SU-DHL-6 (cell line): ENCODE measurements around the gene OR10C1.

Experiments
- H2AFZ ChIP-seq: fragments of 200-600 bp; sonication (generic); 2 replicates; pipeline ENCODE4 v1.6.1; 2014; ENCODE audit warnings: low read depth, mild to moderate bottlenecking, moderate library complexity, mixed read lengths, antibody characterized with exemption, low read length; ENCODE audit not compliant: severe bottlenecking
- H3F3A ChIP-seq: fragments of 200-600 bp; shearing (Covaris generic); 2 replicates; pipeline ENCODE4 v1.6.0; 2016; ENCODE audit warnings: antibody characterized with exemption, mild to moderate bottlenecking; ENCODE audit not compliant: insufficient read depth
- H3K27ac ChIP-seq: fragments of 200-600 bp; sonication (generic); 2 replicates; pipeline ENCODE4 v1.5.1; 2016; ENCODE audit warnings: low read depth, mild to moderate bottlenecking, low read length, moderate library complexity, mixed read lengths
- H3K27me3 ChIP-seq: fragments of 200-600 bp; sonication (generic), shearing (Covaris generic); 2 replicates; pipeline ENCODE4 v1.6.0; 2014; ENCODE audit warnings: mild to moderate bottlenecking, low read length
- H3K36me3 ChIP-seq: fragments of 200-600 bp; sonication (generic); 2 replicates; pipeline ENCODE4 v1.6.1; 2014; ENCODE audit warnings: mild to moderate bottlenecking, low read length, mixed read lengths
- H3K4me2 ChIP-seq: fragments of 300-600, 200-600 bp; shearing (Covaris generic), sonication (generic); 2 replicates; pipeline ENCODE4 v1.6.0; 2014; ENCODE audit warnings: low read length, low read depth, mild to moderate bottlenecking; ENCODE audit not compliant: poor library complexity, severe bottlenecking
- H3K4me3 ChIP-seq: fragments of 200-600 bp; sonication (generic); 2 replicates; pipeline ENCODE4 v1.5.1; 2014; ENCODE audit warnings: antibody characterized with exemption, low read length, mild to moderate bottlenecking, mixed read lengths; ENCODE audit not compliant: insufficient read depth, poor library complexity, severe bottlenecking
- H3K79me2 ChIP-seq: fragments of 200-600 bp; sonication (generic); 2 replicates; pipeline ENCODE4 v1.6.1; 2014; ENCODE audit warnings: mild to moderate bottlenecking, low read length, moderate library complexity; ENCODE audit not compliant: insufficient read depth
- H3K9ac ChIP-seq: fragments of 200-600 bp; sonication (generic); 2 replicates; pipeline ENCODE4 v1.7.0; 2014; ENCODE audit warnings: mild to moderate bottlenecking, low read length
- H3K9me2 ChIP-seq: fragments of 200-600 bp; sonication (generic); replicated peaks from 2 replicates; pipeline ENCODE4 v1.6.1; 2014; ENCODE audit warnings: low read length; ENCODE audit not compliant: insufficient read depth
- H3K9me3 ChIP-seq: fragments of 200-600 bp; sonication (generic); 2 replicates; pipeline ENCODE4 v1.6.1; 2014; ENCODE audit warnings: low read length, mixed read lengths; ENCODE audit not compliant: insufficient read depth
- H4K20me1 ChIP-seq: fragments of 200-600 bp; sonication (generic); 2 replicates; pipeline ENCODE4 v1.6.1; 2014; ENCODE audit warnings: low read depth, mild to moderate bottlenecking, antibody characterized with exemption, low read length, moderate library complexity, mixed read lengths
- CTCF ChIP-seq: fragments of 200-600 bp; sonication (generic); IDR thresholded peaks from one replicate; pipeline ENCODE4 v1.5.1; 2017; ENCODE audit warnings: antibody characterized with exemption, mild to moderate bottlenecking, low read length, moderate library complexity; ENCODE audit not compliant: insufficient read depth, poor library complexity, severe bottlenecking
- EZH2phosphoT487 ChIP-seq: fragments of 200-600 bp; sonication (generic), shearing (Covaris generic); conservative IDR thresholded peaks from 2 replicates; pipeline ENCODE4 v1.6.1; 2018; ENCODE audit warnings: mild to moderate bottlenecking, antibody characterized with exemption, low read length, moderate library complexity, mixed read lengths

OR10C1 gene

GRCh38 chr6:29465801-29466200, 26.7 kb downstream of the OR10C1 start:
- H3F3A ChIP-seq: no peaks in the 10 kb centered on the region
- no peak overlapping the region for H3K9ac ChIP-seq
- no peaks in the 10 kb centered on the region for H3K27me3 ChIP-seq
- 0 out of 2 replicates have a peak, but pooled peaks cover 3% of the 10 kb centered on the region for H3K9me2 ChIP-seq
- H3K4me3 ChIP-seq: no peak overlapping the region
- H4K20me1 ChIP-seq: no peaks in the 10 kb centered on the region
- no peaks in the 10 kb centered on the region for H3K79me2 ChIP-seq
- H2AFZ ChIP-seq: no peak overlapping the region
- no peaks in the 10 kb centered on the region for H3K9me3 ChIP-seq
- H3K36me3 ChIP-seq: no peaks in the 10 kb centered on the region
- no peak for TF ChIP-seq CTCF
- no peak for TF ChIP-seq EZH2phosphoT487
- H3K4me2 ChIP-seq: no peak overlapping the region
- H3K27ac ChIP-seq: no peak overlapping the region

- no peaks in the 10 kb centered on the region for H3K36me3 ChIP-seq
- 0 out of 2 replicates have a peak, but pooled peaks cover 3% of the 10 kb centered on the region for H3K9me2 ChIP-seq
- H3F3A ChIP-seq: no peaks in the 10 kb centered on the region
- H4K20me1 ChIP-seq: no peaks in the 10 kb centered on the region
- H3K27ac ChIP-seq: no peak overlapping the region
- H2AFZ ChIP-seq: no peak overlapping the region
- no peaks in the 10 kb centered on the region for H3K79me2 ChIP-seq
- H3K9ac ChIP-seq: no peak overlapping the region
- TF ChIP-seq CTCF (no peak), EZH2phosphoT487 (no peak)
- H3K4me3 ChIP-seq: no peak overlapping the region
- no peak overlapping the region for H3K4me2 ChIP-seq
- no peaks in the 10 kb centered on the region for H3K27me3 ChIP-seq
- H3K9me3 ChIP-seq: no peaks in the 10 kb centered on the region
Measured at GRCh38 chr6:29466241-29466640, 27.1 kb downstream of the OR10C1 start.

GRCh38 chr6:29474996-29475395, 35.9 kb downstream of the OR10C1 start:
- Histone ChIP-seq H3K4me3 (no peak overlapping the region), H3K4me2 (no peak overlapping the region)
- TF ChIP-seq EZH2phosphoT487: no peak
- TF ChIP-seq CTCF: no peak

More at GRCh38 chr6:29474996-29475395, 35.9 kb downstream of the OR10C1 start:
- H3F3A ChIP-seq: no peaks in the 10 kb centered on the region
- H4K20me1 ChIP-seq: no peaks in the 10 kb centered on the region
- H3K9ac ChIP-seq: no peak overlapping the region
- no peaks in the 10 kb centered on the region for H3K79me2 ChIP-seq
- no peak overlapping the region for H2AFZ ChIP-seq
- H3K27ac ChIP-seq: no peak overlapping the region
- H3K27me3 ChIP-seq: no peaks in the 10 kb centered on the region
- no peaks in the 10 kb centered on the region for H3K9me3 ChIP-seq
- no peaks in the 10 kb centered on the region for H3K9me2 ChIP-seq
- H3K36me3 ChIP-seq: no peaks in the 10 kb centered on the region
